Measurements from ENCODE around the gene CAGE1. TPM values are rescaled to one million over a fixed set of nuclear protein-coding genes. Genes with fewer than 3 reads are reported as not detected.

Gene CAGE1
- total RNA-seq, 1 experiment from 2014 or later, result not detected

- in situ Hi-C loops (cut with HindIII; ENCODE audit: low pct_unique_long_range_greater_than_20kb, low sequenced_read_pairs), result no loop called here
- DNase-seq (ENCODE audit: low read depth), result no peak
Observed at GRCh38 chr6:7290079-7290478, 99.5 kb downstream of the CAGE1 start.

- no peak for DNase-seq (ENCODE audit: low read depth)
- in situ Hi-C loops (cut with HindIII; ENCODE audit: low pct_unique_long_range_greater_than_20kb, low sequenced_read_pairs), result no loop called here
Observed at GRCh38 chr6:7285416-7285815, 104.1 kb downstream of the CAGE1 start.

- no peak for DNase-seq (ENCODE audit: low read depth)
- in situ Hi-C loops (cut with HindIII; ENCODE audit: low pct_unique_long_range_greater_than_20kb, low sequenced_read_pairs), result no loop called here
Observed at GRCh38 chr6:7283676-7284075, 105.9 kb downstream of the CAGE1 start.

- in situ Hi-C loops (cut with HindIII; ENCODE audit: low pct_unique_long_range_greater_than_20kb, low sequenced_read_pairs), result no loop called here
- no peak for DNase-seq (ENCODE audit: low read depth)
Observed at GRCh38 chr6:7282097-7282906, 107.2 kb downstream of the CAGE1 start.

Other genes with a start within 250 kb of the CAGE1 start
- 121 and 146 TPM in 2 replicates for gene SSR1, start 76.5 kb downstream of the CAGE1 start, total RNA-seq (2014; rRNA removed; shearing (Covaris generic); ENCODE audit: low replicate concordance)
- gene RIOK1, start 66 bp upstream of the CAGE1 start, total RNA-seq (2014; rRNA removed; shearing (Covaris generic); ENCODE audit: low replicate concordance), result 4.8 and 18.3 TPM in 2 replicates
- 18.4 and 20.9 TPM in 2 replicates for gene DSP, start 151.9 kb upstream of the CAGE1 start, total RNA-seq (2014; rRNA removed; shearing (Covaris generic); ENCODE audit: low replicate concordance)
- 2.8 and 8.6 TPM in 2 replicates for gene SNRNP48, start 200.5 kb upstream of the CAGE1 start, total RNA-seq (2014; rRNA removed; shearing (Covaris generic); ENCODE audit: low replicate concordance)

Measured in Caki2 (cell line).